ENCODE results near the gene IL13.

IL13 gene

GRCh38 chr5:132671000-132671399, 13.0 kb downstream of the IL13 start:
- no peak for TF ChIP-seq CTCF (IDR thresholded peaks at IDR 0.05; ENCODE audit: control insufficient read depth, extremely low read depth, insufficient read depth)
- no peak for DNase-seq (ENCODE audit: low read depth)
- no peak overlapping the region for H3K4me3 ChIP-seq (ENCODE audit: low read depth, low read length)

GRCh38 chr5:132673488-132673887, 15.5 kb downstream of the IL13 start:
- H3K4me3 ChIP-seq (ENCODE audit: low read depth, low read length) = no peak overlapping the region
- DNase-seq (ENCODE audit: low read depth) = no peak
- TF ChIP-seq CTCF (IDR thresholded peaks at IDR 0.05; ENCODE audit: control insufficient read depth, extremely low read depth, insufficient read depth) = no peak

GRCh38 chr5:132673939-132674630, 16.1 kb downstream of the IL13 start, which contains the start of gene IL4:
Gene IL4 (plus strand): TSS chr5:132673989. CDS start chr5:132674051, 62 bp downstream.
- no peak for DNase-seq (ENCODE audit: low read depth)
- H3K4me3 ChIP-seq (ENCODE audit: low read depth, low read length) = no peak within 1 kb of the TSS
- TF ChIP-seq CTCF (IDR thresholded peaks at IDR 0.05; ENCODE audit: control insufficient read depth, extremely low read depth, insufficient read depth) = no peak

- DNase-seq (ENCODE audit: low read depth) = peak; percentile 7
- no peak for TF ChIP-seq CTCF (IDR thresholded peaks at IDR 0.05; ENCODE audit: control insufficient read depth, extremely low read depth, insufficient read depth)
- H3K4me3 ChIP-seq (ENCODE audit: low read depth, low read length) = no peak overlapping the region
Observed at GRCh38 chr5:132674671-132675506, 16.9 kb downstream of the IL13 start.

GRCh38 chr5:132675936-132676689, 18.1 kb downstream of the IL13 start:
- DNase-seq (ENCODE audit: low read depth) = no peak
- H3K4me3 ChIP-seq (ENCODE audit: low read depth, low read length) = no peak overlapping the region
- TF ChIP-seq CTCF (IDR thresholded peaks at IDR 0.05; ENCODE audit: control insufficient read depth, extremely low read depth, insufficient read depth) = no peak

- no peak overlapping the region for H3K4me3 ChIP-seq (ENCODE audit: low read depth, low read length)
- TF ChIP-seq CTCF (IDR thresholded peaks at IDR 0.05; ENCODE audit: control insufficient read depth, extremely low read depth, insufficient read depth) = no peak
- no peak for DNase-seq (ENCODE audit: low read depth)
Observed at GRCh38 chr5:132677191-132677590, 19.2 kb downstream of the IL13 start.

All from LNCaP clone FGC (cell line).